ENCODE measurements around the gene SAP25. TPM values are rescaled to one million over a fixed set of nuclear protein-coding genes. Genes with fewer than 3 reads are reported as not detected.
A peak's percentile ranks its signal among the peaks of the same experiment; 100 is the strongest.
"Not testable (repeated sequence)": the region's sequence is repeated elsewhere in the genome, so short reads cannot be mapped to it uniquely, and the experiment has no call there.

SAP25 gene
- total RNA-seq, 1 experiment from 2014 or later = not detected

- DNase-seq (ENCODE audit: low read depth) = no peak
Measured at GRCh38 chr7:100575746-100576383, 2.2 kb upstream of the SAP25 start.

- no peak for DNase-seq (ENCODE audit: low read depth)
Measured at GRCh38 chr7:100575206-100575631, 1.5 kb upstream of the SAP25 start.

- DNase-seq (ENCODE audit: low read depth) = no peak
Measured at GRCh38 chr7:100574362-100575205, 884 bp upstream of the SAP25 start.

GRCh38 chr7:100572949-100573675 is 588 bp downstream of the SAP25 start:
- DNase-seq (ENCODE audit: low read depth) = no peak

- DNase-seq (ENCODE audit: low read depth) = no peak
Measured at GRCh38 chr7:100572281-100572948, 1.3 kb downstream of the SAP25 start.

GRCh38 chr7:100571829-100572116 is 1.9 kb downstream of the SAP25 start:
- DNase-seq (ENCODE audit: low read depth) = no peak

- DNase-seq (ENCODE audit: low read depth) = no peak
Measured at GRCh38 chr7:100570954-100571828, 2.5 kb downstream of the SAP25 start.

- peak; percentile 30 for DNase-seq (ENCODE audit: low read depth)
Measured at GRCh38 chr7:100568896-100569844, 4.5 kb downstream of the SAP25 start.

- no peak for DNase-seq (ENCODE audit: low read depth)
Measured at GRCh38 chr7:100568176-100568895, 5.4 kb downstream of the SAP25 start.

GRCh38 chr7:100567751-100568175 is 5.9 kb downstream of the SAP25 start:
- peak; percentile 36 for DNase-seq (ENCODE audit: low read depth)

GRCh38 chr7:100567031-100567730 is 6.5 kb downstream of the SAP25 start:
- peak; percentile 33 for DNase-seq (ENCODE audit: low read depth)

- no peak for DNase-seq (ENCODE audit: low read depth)
Measured at GRCh38 chr7:100566018-100566531, 7.6 kb downstream of the SAP25 start.

GRCh38 chr7:100565133-100565571 is 8.5 kb downstream of the SAP25 start:
- DNase-seq (ENCODE audit: low read depth) = no peak

GRCh38 chr7:100564405-100564804 is 9.3 kb downstream of the SAP25 start:
- DNase-seq (ENCODE audit: low read depth) = not testable (repeated sequence)

GRCh38 chr7:100563809-100564400 is 9.8 kb downstream of the SAP25 start:
- DNase-seq (ENCODE audit: low read depth) = peak; percentile 71

- DNase-seq (ENCODE audit: low read depth) = no peak
Measured at GRCh38 chr7:100563100-100563564, 10.6 kb downstream of the SAP25 start.

All from LHCN-M2 (cell line).